ENCODE measurements around the gene STK38L.

GRCh38 chr12:27207615-27208413, 36.3 kb upstream of the STK38L start:
- TF ChIP-seq, protein P1, sequence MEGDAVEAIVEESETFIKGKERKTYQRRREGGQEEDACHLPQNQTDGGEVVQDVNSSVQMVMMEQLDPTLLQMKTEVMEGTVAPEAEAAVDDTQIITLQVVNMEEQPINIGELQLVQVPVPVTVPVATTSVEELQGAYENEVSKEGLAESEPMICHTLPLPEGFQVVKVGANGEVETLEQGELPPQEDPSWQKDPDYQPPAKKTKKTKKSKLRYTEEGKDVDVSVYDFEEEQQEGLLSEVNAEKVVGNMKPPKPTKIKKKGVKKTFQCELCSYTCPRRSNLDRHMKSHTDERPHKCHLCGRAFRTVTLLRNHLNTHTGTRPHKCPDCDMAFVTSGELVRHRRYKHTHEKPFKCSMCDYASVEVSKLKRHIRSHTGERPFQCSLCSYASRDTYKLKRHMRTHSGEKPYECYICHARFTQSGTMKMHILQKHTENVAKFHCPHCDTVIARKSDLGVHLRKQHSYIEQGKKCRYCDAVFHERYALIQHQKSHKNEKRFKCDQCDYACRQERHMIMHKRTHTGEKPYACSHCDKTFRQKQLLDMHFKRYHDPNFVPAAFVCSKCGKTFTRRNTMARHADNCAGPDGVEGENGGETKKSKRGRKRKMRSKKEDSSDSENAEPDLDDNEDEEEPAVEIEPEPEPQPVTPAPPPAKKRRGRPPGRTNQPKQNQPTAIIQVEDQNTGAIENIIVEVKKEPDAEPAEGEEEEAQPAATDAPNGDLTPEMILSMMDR (IDR thresholded peaks at IDR 0.05; ENCODE audit: insufficient read depth, low read length), result no peak
- no peak for TF ChIP-seq POLR2AphosphoS5 (IDR thresholded peaks at IDR 0.05; ENCODE audit: low read depth)
